ENCODE data around the gene POLR3GL.

DNA sequence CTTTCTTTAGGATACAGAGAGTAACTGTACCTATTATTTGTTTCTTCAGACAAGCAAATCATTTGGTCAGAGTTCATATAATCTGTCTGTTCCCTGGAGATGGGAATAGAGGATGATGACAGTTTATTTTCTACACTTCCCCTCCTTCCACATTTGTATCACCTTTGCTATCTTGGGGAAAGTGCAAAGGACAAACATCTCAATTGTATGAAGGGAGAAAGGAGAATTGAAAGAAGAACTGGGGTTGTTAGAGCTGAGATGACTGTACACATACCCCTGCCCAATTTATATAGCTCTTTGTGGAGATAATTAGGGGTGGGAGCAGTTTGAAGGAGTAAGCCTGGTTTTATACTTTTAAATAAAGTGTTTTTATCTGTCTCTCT is 14.0 kb downstream of the POLR3GL start:
- TF ChIP-seq EZH2 (IDR thresholded peaks at IDR 0.05; ENCODE audit: insufficient read depth, poor library complexity, severe bottlenecking) (no peak), EZH2phosphoT487 (IDR thresholded peaks at IDR 0.05; ENCODE audit: insufficient read depth, low read depth) (no peak)

Data from GM23248 (cell line).